Spleen (tissue), 11 donors: ENCODE measurements around the gene MEIS2. TPM values are rescaled to one million over a fixed set of nuclear protein-coding genes. Genes with fewer than 3 reads are reported as not detected.

Experiments
- DNase-seq: peaks from one replicate; pipeline ENCODE4 v3.0.0-alpha.2; 2020
- H3K27ac ChIP-seq, 8 donors: fragments of 200-600 bp; sonication (generic) in 7 of 8; 1 replicate in 4 of 8; 2 replicates in 4 of 8; pipeline versions ENCODE4 v1.5.0 to v1.8.0; 2016 to 2021; ENCODE audit warnings: inconsistent platforms in 4 of 8, mild to moderate bottlenecking in 4 of 8, moderate library complexity in 1 of 8
- H3K27me3 ChIP-seq, 7 donors: fragments of 200-600 bp; sonication (generic) in 6 of 7; replicated peaks in 1 of 7; 1 replicate in 4 of 7; 2 replicates in 3 of 7; pipeline versions ENCODE4 v1.5.0 to v1.8.0; 2016 to 2021; ENCODE audit warnings: inconsistent platforms in 3 of 7, mild to moderate bottlenecking in 1 of 7
- H3K36me3 ChIP-seq, 6 donors: fragments of 200-600 bp; sonication (generic) in 5 of 6; 1 replicate in 4 of 6; 2 replicates in 2 of 6; pipeline versions ENCODE4 v1.5.0 to v1.8.0; 2016 to 2021; ENCODE audit warnings: inconsistent platforms in 2 of 6
- H3K4me1 ChIP-seq, 6 donors: fragments of 200-600 bp; sonication (generic) in 5 of 6; 1 replicate in 3 of 6; 2 replicates in 3 of 6; pipeline versions ENCODE4 v1.5.0 to v1.8.0; 2016 to 2021; ENCODE audit warnings: inconsistent platforms in 3 of 6
- H3K4me3 ChIP-seq, 8 donors: fragments of 200-600 bp; sonication (generic) in 7 of 8; 1 replicate in 4 of 8; 2 replicates in 4 of 8; pipeline versions ENCODE4 v1.5.0 to v1.8.0; 2016 to 2021; ENCODE audit warnings: inconsistent platforms in 4 of 8, mild to moderate bottlenecking in 4 of 8, moderate library complexity in 2 of 8
- H3K9me3 ChIP-seq, 8 donors: fragments of 200-600 bp; sonication (generic) in 7 of 8; 1 replicate in 4 of 8; 2 replicates in 4 of 8; pipeline versions ENCODE4 v1.5.0 to v1.8.0; 2016 to 2021; ENCODE audit warnings: inconsistent platforms in 4 of 8
- POLR2A ChIP-seq, 3 donors: fragments of 450-650 bp; IDR thresholded peaks; one replicate each; pipeline ENCODE4 v1.5.1; 2017; ENCODE audit warnings: antibody characterized with exemption in 3 of 3, mild to moderate bottlenecking in 1 of 3
- POLR2AphosphoS5 ChIP-seq, 3 donors: sonication (generic); formaldehyde crosslinking; IDR thresholded peaks; one replicate each; pipeline ENCODE4 v1.5.1; 2017; ENCODE audit warnings: antibody characterized with exemption in 3 of 3
- WGBS, 5 donors: extraction: QIAGEN DNeasy Blood & Tissue Kit in 3 of 5; methylation state at CpG; one replicate each; pipeline versions ENCODE4 v1.1.5 to v1.1.7; 2013 to 2018; 5-methylcytosine and 5-hydroxymethylcytosine counted together
- intact Hi-C: fragments of 100-400 bp; cut with DNase I; formaldehyde crosslinking; loops from one replicate; pipeline ENCODE4 v1.15.0; 2023; ENCODE audit warnings: low total_unique reads
- polyA plus RNA-seq, 3 donors: library from polyadenylated mRNA; stranded (reverse); fragments of 200-250 nt; gene quantifications; one replicate each; pipeline ENCODE4 v1.2.1, GENCODE V29; 2013
- total RNA-seq, 7 donors: library from RNA; depleted of rRNA in 3 of 7; stranded (reverse); fragments of >200 nt in 3 of 7; fragmentation: NEBNext Ultra II Directional in 4 of 7; extraction: Animal tissue kit (Norgen Biotek cat#: 25700) in 4 of 7; gene quantifications; one replicate each; pipeline versions ENCODE4 v1.1.0 to v1.2.1, GENCODE V29; 2016 to 2021
- TF ChIP-seq, protein P1 (sequence below), 11 experiments: fragments of 200-600 bp in 7 of 11; fragments of 450-650 bp in 4 of 11; sonication (generic) in 4 of 11; IDR thresholded peaks in 8 of 11; conservative IDR thresholded peaks in 3 of 11; 1 replicate in 7 of 11; 2 replicates in 4 of 11; pipeline versions ENCODE4 v1.4.0 to v1.8.0; 2016 to 2021; ENCODE audit warnings: antibody characterized with exemption in 11 of 11, inconsistent platforms in 4 of 11, mild to moderate bottlenecking in 1 of 11
- donor health status: healthy with polysubstance abuse.
- donor health status: DM: no; HTN: no; CAD: no; lungs with moderate emphysema.
- donor health status: DM: no; HTN: no; CAD: no.
- donor health status: Bipolar disorder and iron deficiency.
- donor health status: healthy.
- donor health status: DM: no; HTN: no; CAD: no.
- donor health status: DM: yes; HTN: yes; CAD: no.

MEIS2 gene
- total and polyA plus RNA-seq, 10 donors = 2.6 to 57.2 (median 23.5) TPM

DNA sequence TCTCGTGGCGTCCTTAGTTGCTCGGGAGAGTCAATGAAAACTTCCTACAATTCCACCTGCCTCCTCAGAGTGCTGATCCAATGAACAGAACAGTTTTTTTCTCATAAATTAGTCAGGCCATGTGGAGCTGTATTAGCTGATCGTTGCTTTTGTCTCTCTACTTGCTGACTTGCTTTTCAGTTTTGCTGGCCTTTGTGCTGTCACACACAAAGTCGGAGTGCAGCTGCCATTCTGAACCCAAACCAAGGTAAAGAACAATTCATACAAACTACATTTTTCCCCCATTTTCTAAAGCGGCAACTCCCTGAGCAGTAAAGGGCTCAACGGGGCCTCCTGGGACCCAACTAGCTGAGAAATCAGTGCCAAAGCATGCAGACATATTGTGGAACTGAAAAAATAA, 43.1 kb downstream of the MEIS2 start:
- Histone ChIP-seq H3K4me1 (peaks cover 0 to 3% (median 0%) of the 10 kb centered on the region in 6 donors), H3K27ac (no peak overlapping the region), H3K27me3 (no peaks in the 10 kb centered on the region), H3K9me3 (no peaks in the 10 kb centered on the region), H3K36me3 (no peaks in the 10 kb centered on the region), H3K4me3 (no peak overlapping the region)
- WGBS, 5 donors = 85 to 92% (median 90%) methylated on average over 7 of the region's 7 CpGs
- no peak for DNase-seq
- no peak for TF ChIP-seq POLR2A (IDR thresholded peaks at IDR 0.05)
- TF ChIP-seq, protein P1, sequence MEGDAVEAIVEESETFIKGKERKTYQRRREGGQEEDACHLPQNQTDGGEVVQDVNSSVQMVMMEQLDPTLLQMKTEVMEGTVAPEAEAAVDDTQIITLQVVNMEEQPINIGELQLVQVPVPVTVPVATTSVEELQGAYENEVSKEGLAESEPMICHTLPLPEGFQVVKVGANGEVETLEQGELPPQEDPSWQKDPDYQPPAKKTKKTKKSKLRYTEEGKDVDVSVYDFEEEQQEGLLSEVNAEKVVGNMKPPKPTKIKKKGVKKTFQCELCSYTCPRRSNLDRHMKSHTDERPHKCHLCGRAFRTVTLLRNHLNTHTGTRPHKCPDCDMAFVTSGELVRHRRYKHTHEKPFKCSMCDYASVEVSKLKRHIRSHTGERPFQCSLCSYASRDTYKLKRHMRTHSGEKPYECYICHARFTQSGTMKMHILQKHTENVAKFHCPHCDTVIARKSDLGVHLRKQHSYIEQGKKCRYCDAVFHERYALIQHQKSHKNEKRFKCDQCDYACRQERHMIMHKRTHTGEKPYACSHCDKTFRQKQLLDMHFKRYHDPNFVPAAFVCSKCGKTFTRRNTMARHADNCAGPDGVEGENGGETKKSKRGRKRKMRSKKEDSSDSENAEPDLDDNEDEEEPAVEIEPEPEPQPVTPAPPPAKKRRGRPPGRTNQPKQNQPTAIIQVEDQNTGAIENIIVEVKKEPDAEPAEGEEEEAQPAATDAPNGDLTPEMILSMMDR (IDR thresholded peaks at IDR 0.05 in 8 of 11, conservative IDR thresholded peaks at IDR 0.05 in 3 of 11) = no peak
- no peak for TF ChIP-seq POLR2AphosphoS5 (IDR thresholded peaks at IDR 0.05)
- intact Hi-C loops = no loop called here

- intact Hi-C loops = no loop called here
- Histone ChIP-seq H3K36me3 (no peaks in the 10 kb centered on the region), H3K4me1 (peaks cover 0 to 3% (median 0%) of the 10 kb centered on the region in 6 donors), H3K4me3 (no peak overlapping the region), H3K9me3 (no peaks in the 10 kb centered on the region), H3K27me3 (no peaks in the 10 kb centered on the region), H3K27ac (no peak overlapping the region)
- no peak for DNase-seq
- TF ChIP-seq POLR2AphosphoS5 (IDR thresholded peaks at IDR 0.05) (no peak), POLR2A (IDR thresholded peaks at IDR 0.05) (no peak)
- TF ChIP-seq, protein P1 (IDR thresholded peaks at IDR 0.05 in 8 of 11, conservative IDR thresholded peaks at IDR 0.05 in 3 of 11) = no peak
- WGBS, 5 donors = 88 to 94% (median 92%) methylated on average over 21 of the region's 21 CpGs
Measured at GRCh38 chr15:37056177-37057121, 43.9 kb downstream of the MEIS2 start.

- peaks cover 0 to 3% (median 0%) of the 10 kb centered on the region in 6 donors for H3K4me1 ChIP-seq
- H3K4me3 ChIP-seq = no peak overlapping the region
- no peak for TF ChIP-seq POLR2A (IDR thresholded peaks at IDR 0.05)
- TF ChIP-seq POLR2AphosphoS5 (IDR thresholded peaks at IDR 0.05) = no peak
- TF ChIP-seq, protein P1 (IDR thresholded peaks at IDR 0.05 in 8 of 11, conservative IDR thresholded peaks at IDR 0.05 in 3 of 11) = no peak
- H3K27ac ChIP-seq = no peak overlapping the region
- no peak for DNase-seq
- 88 to 93% (median 92%) methylated on average over 8 of the region's 8 CpGs for WGBS, 5 donors
- intact Hi-C loops = no loop called here
- H3K36me3 ChIP-seq = no peaks in the 10 kb centered on the region
- H3K9me3 ChIP-seq = no peaks in the 10 kb centered on the region
- no peaks in the 10 kb centered on the region for H3K27me3 ChIP-seq
Measured at GRCh38 chr15:37055481-37055880, 44.9 kb downstream of the MEIS2 start.

- H3K4me1 ChIP-seq = peaks cover 0 to 2% (median 0%) of the 10 kb centered on the region in 6 donors
- no peak for DNase-seq
- H3K36me3 ChIP-seq = no peaks in the 10 kb centered on the region
- intact Hi-C loops = no loop called here
- H3K4me3 ChIP-seq = no peak overlapping the region
- H3K27ac ChIP-seq = no peak overlapping the region
- TF ChIP-seq POLR2AphosphoS5 (IDR thresholded peaks at IDR 0.05) = no peak
- no peak for TF ChIP-seq POLR2A (IDR thresholded peaks at IDR 0.05)
- TF ChIP-seq, protein P1 (IDR thresholded peaks at IDR 0.05 in 8 of 11, conservative IDR thresholded peaks at IDR 0.05 in 3 of 11) = no peak
- H3K27me3 ChIP-seq = no peaks in the 10 kb centered on the region
- no peaks in the 10 kb centered on the region for H3K9me3 ChIP-seq
- 83 to 95% (median 89%) methylated on average over 7 of the region's 7 CpGs for WGBS, 5 donors
Measured at GRCh38 chr15:37054336-37054735, 46.0 kb downstream of the MEIS2 start.
